ENCODE data around the gene EFCAB12. TPM values are rescaled to one million over a fixed set of nuclear protein-coding genes. Genes with fewer than 3 reads are reported as not detected.

Gene EFCAB12
- total and polyA plus RNA-seq, 2 of the 13 experiments (the other 11 are each of a cell fraction or from before 2014, with no cell fraction given): 0.31 to 2.4 TPM

GRCh38 chr3:129428376-129429079, at the start of gene EFCAB12 (continued):
- no peak for TF ChIP-seq NR0B2 (CRISPR knock-in tag; IDR thresholded peaks at IDR 0.05)
- peak; percentile 68 for TF ChIP-seq MYC (CRISPR knock-in tag; IDR thresholded peaks at IDR 0.05; ENCODE audit: borderline replicate concordance)
- TF ChIP-seq ZNF451 (CRISPR knock-in tag; IDR thresholded peaks at IDR 0.05): no peak
- peak; percentile 98 for TF ChIP-seq RFX1 (IDR thresholded peaks at IDR 0.05)
- TF ChIP-seq NRL (CRISPR knock-in tag; IDR thresholded peaks at IDR 0.05; ENCODE audit: borderline replicate concordance): 0 out of 2 replicates have a peak, but pooled peaks have one; percentile 58
- no peak; the same call in 1 of the 2 replicates for TF ChIP-seq ZNF205 (CRISPR knock-in tag; IDR thresholded peaks at IDR 0.05)
- TF ChIP-seq KAT8 (CRISPR knock-in tag; IDR thresholded peaks at IDR 0.05): 0 out of 2 replicates have a peak, but pooled peaks have one; percentile 35
- no peak for TF ChIP-seq SIN3B (IDR thresholded peaks at IDR 0.05; ENCODE audit: low read length)
- TF ChIP-seq ERF (CRISPR knock-in tag; IDR thresholded peaks at IDR 0.05): 0 out of 2 replicates have a peak, but pooled peaks have one; percentile 31
- 0 out of 2 replicates have a peak, but pooled peaks have one; percentile 30 for TF ChIP-seq MAF1 (CRISPR knock-in tag; IDR thresholded peaks at IDR 0.05; ENCODE audit: borderline replicate concordance)
- TF ChIP-seq ZNF280B (CRISPR knock-in tag; IDR thresholded peaks at IDR 0.05; ENCODE audit: borderline replicate concordance): 0 out of 2 replicates have a peak, but pooled peaks have one; percentile 46
- no peak for TF ChIP-seq ZNF550 (CRISPR knock-in tag; IDR thresholded peaks at IDR 0.05; ENCODE audit: borderline replicate concordance)
- peak; percentile 42; the same call in 1 of the 2 replicates for TF ChIP-seq TEAD2 (CRISPR knock-in tag; IDR thresholded peaks at IDR 0.05)
- 0 out of 2 replicates have a peak, but pooled peaks have one; percentile 65 for TF ChIP-seq ZNF230 (CRISPR knock-in tag; IDR thresholded peaks at IDR 0.05)
- TF ChIP-seq MEF2D (CRISPR knock-in tag; IDR thresholded peaks at IDR 0.05): peak; percentile 22; the same call in 1 of the 2 replicates
- TF ChIP-seq ZNF891 (CRISPR knock-in tag; IDR thresholded peaks at IDR 0.05): 0 out of 2 replicates have a peak, but pooled peaks have one; percentile 26
- TF ChIP-seq E2F2 (CRISPR knock-in tag; IDR thresholded peaks at IDR 0.05; ENCODE audit: borderline replicate concordance): peak; percentile 84; the same call in 1 of the 2 replicates
- peak; percentile 97 for TF ChIP-seq ZBTB8A (CRISPR knock-in tag; IDR thresholded peaks at IDR 0.05; ENCODE audit: borderline replicate concordance, low read depth)

All from HepG2 (cell line).